Activated naive CD4-positive, alpha-beta T cell treated with anti-CD3 and anti-CD28 coated beads for 36 hours (primary cell): ENCODE measurements around the gene IQGAP2. TPM values are rescaled to one million over a fixed set of nuclear protein-coding genes. Genes with fewer than 3 reads are reported as not detected.

Experiments used
- CTCF ChIA-PET: fragments of 350-600 bp; sonication (Branson Sonifier 250); formaldehyde crosslinking; loops from one replicate; lab custom pipeline; 2021; ENCODE audit warnings: antibody characterized with exemption; lab: Charles Lee
- DNase-seq: peaks from one replicate; pipeline ENCODE4 v3.0.0-alpha.2; 2020
- H3K27ac Mint-ChIP-seq: one replicate; pipeline ENCODE4 v1.8.0; 2021; ENCODE audit warnings: mild to moderate bottlenecking, mixed read lengths
- H3K27me3 Mint-ChIP-seq: one replicate; pipeline ENCODE4 v1.8.0; 2021; ENCODE audit warnings: low read depth, mixed read lengths
- H3K36me3 Mint-ChIP-seq: one replicate; pipeline ENCODE4 v1.8.0; 2021; ENCODE audit warnings: low read depth, mixed read lengths
- H3K4me1 Mint-ChIP-seq: one replicate; pipeline ENCODE4 v1.8.0; 2021; ENCODE audit warnings: low read depth, mixed read lengths
- H3K4me3 Mint-ChIP-seq: one replicate; pipeline ENCODE4 v1.8.0; 2021; ENCODE audit warnings: mild to moderate bottlenecking, moderate library complexity, mixed read lengths
- H3K9me3 Mint-ChIP-seq: one replicate; pipeline ENCODE4 v1.8.0; 2021; ENCODE audit warnings: mixed read lengths
- intact Hi-C: fragments of 100-400 bp; cut with micrococcal nuclease; formaldehyde crosslinking; loops from one replicate; pipeline ENCODE4 v1.15.1; 2023
- total RNA-seq, 2 experiments: library from RNA; stranded (reverse); gene quantifications; one replicate each; pipeline ENCODE4 v1.2.3, GENCODE V29; 2021

Gene IQGAP2
- total RNA-seq, 2 experiments from 2014 or later, result 54.6 to 55.9 TPM

GRCh38 chr5:76747706-76748105, 344.6 kb downstream of the IQGAP2 start:
- no peak overlapping the region for H3K4me3 Mint-ChIP-seq
- H3K36me3 Mint-ChIP-seq, result no peaks in the 10 kb centered on the region
- no peak for DNase-seq
- H3K9me3 Mint-ChIP-seq, result no peaks in the 10 kb centered on the region
- intact Hi-C loops, result no loop called here
- no peaks in the 10 kb centered on the region for H3K4me1 Mint-ChIP-seq
- H3K27ac Mint-ChIP-seq, result no peak overlapping the region
- no peaks in the 10 kb centered on the region for H3K27me3 Mint-ChIP-seq
- CTCF ChIA-PET, result interaction anchor here (1.0 to 1.1 kb wide), 2 partner anchors 21 to 26 kb away, joined by 3 read pairs; no protein-coding TSS in a partner anchor

- Mint-ChIP-seq H3K36me3 (no peaks in the 10 kb centered on the region), H3K27ac (no peak overlapping the region), H3K27me3 (no peaks in the 10 kb centered on the region), H3K4me3 (no peak overlapping the region), H3K9me3 (no peaks in the 10 kb centered on the region), H3K4me1 (no peaks in the 10 kb centered on the region)
- CTCF ChIA-PET, result no interaction called here
- intact Hi-C loops, result no loop called here
- no peak for DNase-seq
Observed at GRCh38 chr5:76751291-76751690, 348.2 kb downstream of the IQGAP2 start.

- CTCF ChIA-PET, result no interaction called here
- intact Hi-C loops, result no loop called here
- H3K9me3 Mint-ChIP-seq, result no peaks in the 10 kb centered on the region
- H3K36me3 Mint-ChIP-seq, result no peaks in the 10 kb centered on the region
- no peak overlapping the region for H3K4me3 Mint-ChIP-seq
- no peak for DNase-seq
- no peak overlapping the region for H3K27ac Mint-ChIP-seq
- H3K27me3 Mint-ChIP-seq, result no peaks in the 10 kb centered on the region
- H3K4me1 Mint-ChIP-seq, result no peaks in the 10 kb centered on the region
Observed at GRCh38 chr5:76754668-76755078, 351.6 kb downstream of the IQGAP2 start.

- CTCF ChIA-PET, result interaction anchor here (0.5 to 2.4 kb wide), 2 partner anchors 18 to 161 kb away, joined by 6 to 7 read pairs; no protein-coding TSS in a partner anchor
- intact Hi-C loops, result no loop called here
- H3K9me3 Mint-ChIP-seq, result no peaks in the 10 kb centered on the region
- H3K4me3 Mint-ChIP-seq, result no peak overlapping the region
- no peaks in the 10 kb centered on the region for H3K27me3 Mint-ChIP-seq
- DNase-seq, result no peak
- no peaks in the 10 kb centered on the region for H3K4me1 Mint-ChIP-seq
- no peaks in the 10 kb centered on the region for H3K36me3 Mint-ChIP-seq
- no peak overlapping the region for H3K27ac Mint-ChIP-seq
Observed at GRCh38 chr5:76755779-76756637, 352.9 kb downstream of the IQGAP2 start.

GRCh38 chr5:76757049-76757448, 354.0 kb downstream of the IQGAP2 start:
- intact Hi-C loops, result no loop called here
- no peaks in the 10 kb centered on the region for H3K4me1 Mint-ChIP-seq
- no peaks in the 10 kb centered on the region for H3K27me3 Mint-ChIP-seq
- no peak for DNase-seq
- no peak overlapping the region for H3K27ac Mint-ChIP-seq
- H3K36me3 Mint-ChIP-seq, result no peaks in the 10 kb centered on the region
- no peak overlapping the region for H3K4me3 Mint-ChIP-seq
- CTCF ChIA-PET, result interaction anchor here (2.4 kb wide), 1 partner anchor 17 kb away, joined by 7 read pairs; no protein-coding TSS in a partner anchor
- no peaks in the 10 kb centered on the region for H3K9me3 Mint-ChIP-seq

Other genes with a start within 250 kb of the IQGAP2 start
- gene F2RL2, start 220.1 kb downstream of the IQGAP2 start, total RNA-seq, result not detected